GM18520 (cell line): ENCODE measurements around the gene CSMD2.

ENCODE experiments used
- ATAC-seq: cut with Tn5 transposase; IDR thresholded peaks from one replicate; pipeline ENCODE4 v1.9.1; 2021; ENCODE audit not compliant: unreplicated experiment

The CSMD2 gene

GRCh38 chr1:33698361-33699035 lies 466.5 kb downstream of the CSMD2 start:
- no peak for ATAC-seq

GRCh38 chr1:33697816-33698215 lies 467.2 kb downstream of the CSMD2 start:
- ATAC-seq = no peak

GRCh38 chr1:33696962-33697361 lies 468.1 kb downstream of the CSMD2 start:
- ATAC-seq = no peak

GRCh38 chr1:33696311-33696710 lies 468.7 kb downstream of the CSMD2 start:
- no peak for ATAC-seq

GRCh38 chr1:33692206-33693188 lies 472.5 kb downstream of the CSMD2 start:
- ATAC-seq = no peak

GRCh38 chr1:33687000-33687399 lies 478.0 kb downstream of the CSMD2 start:
- no peak for ATAC-seq

GRCh38 chr1:33686551-33686950 lies 478.5 kb downstream of the CSMD2 start:
- ATAC-seq = no peak

- ATAC-seq = no peak
Observed at GRCh38 chr1:33685256-33685655, 479.8 kb downstream of the CSMD2 start.

- ATAC-seq = no peak
Observed at GRCh38 chr1:33684396-33685179, 480.4 kb downstream of the CSMD2 start.

- no peak for ATAC-seq
Observed at GRCh38 chr1:33683913-33684312, 481.1 kb downstream of the CSMD2 start.

GRCh38 chr1:33682371-33682770 lies 482.7 kb downstream of the CSMD2 start:
- no peak for ATAC-seq

GRCh38 chr1:33680281-33680840 lies 484.7 kb downstream of the CSMD2 start:
- no peak for ATAC-seq

GRCh38 chr1:33670567-33670966 lies 494.5 kb downstream of the CSMD2 start:
- ATAC-seq = no peak

GRCh38 chr1:33668695-33669094 lies 496.3 kb downstream of the CSMD2 start:
- ATAC-seq = no peak

GRCh38 chr1:33667386-33668282 lies 497.4 kb downstream of the CSMD2 start:
- ATAC-seq = no peak

GRCh38 chr1:33666616-33667015 lies 498.4 kb downstream of the CSMD2 start:
- ATAC-seq = no peak

GRCh38 chr1:33661811-33662454 lies 503.1 kb downstream of the CSMD2 start:
- no peak for ATAC-seq

GRCh38 chr1:33660956-33661355 lies 504.1 kb downstream of the CSMD2 start:
- no peak for ATAC-seq

- no peak for ATAC-seq
Observed at GRCh38 chr1:33660244-33660643, 504.8 kb downstream of the CSMD2 start.

- ATAC-seq = no peak
Observed at GRCh38 chr1:33659641-33660040, 505.4 kb downstream of the CSMD2 start.
